Choroid plexus epithelial cell (primary cell): ENCODE measurements around the gene PLG.
"Not testable (repeated sequence)": the region's sequence is repeated elsewhere in the genome, so short reads cannot be mapped to it uniquely, and the experiment has no call there.

ENCODE experiments used
- DNase-seq: peaks from one replicate; pipeline ENCODE4 v3.0.0-alpha.2; 2010; ENCODE audit warnings: low read depth
- H3K4me3 ChIP-seq: 2 replicates; pipeline ENCODE4 v1.5.1; 2011; ENCODE audit warnings: low read depth, mild to moderate bottlenecking, control low read depth, low read length, moderate library complexity
- CTCF ChIP-seq: conservative IDR thresholded peaks from 2 replicates; pipeline ENCODE4 v1.5.1; 2011; ENCODE audit warnings: low read depth, mild to moderate bottlenecking, control low read depth, inconsistent platforms, low read length, moderate library complexity

The PLG gene

GRCh38 chr6:160678230-160678629, 23.8 kb upstream of the PLG start:
- no peak overlapping the region for H3K4me3 ChIP-seq
- no peak for TF ChIP-seq CTCF
- DNase-seq: no peak

- TF ChIP-seq CTCF: no peak
- no peak overlapping the region for H3K4me3 ChIP-seq
- no peak for DNase-seq
Observed at GRCh38 chr6:160678744-160679401, 23.2 kb upstream of the PLG start.

GRCh38 chr6:160679402-160679769, 22.7 kb upstream of the PLG start:
- TF ChIP-seq CTCF: no peak
- no peak overlapping the region for H3K4me3 ChIP-seq
- DNase-seq: no peak

GRCh38 chr6:160685101-160685761, 16.8 kb upstream of the PLG start:
- DNase-seq, H3K4me3 ChIP-seq: not testable (repeated sequence)

- TF ChIP-seq CTCF: no peak
- no peak overlapping the region for H3K4me3 ChIP-seq
- DNase-seq: no peak
Observed at GRCh38 chr6:160685762-160686450, 16.1 kb upstream of the PLG start.

- no peak overlapping the region for H3K4me3 ChIP-seq
- no peak for DNase-seq
- no peak for TF ChIP-seq CTCF
Observed at GRCh38 chr6:160690458-160690857, 11.6 kb upstream of the PLG start.

GRCh38 chr6:160691617-160692016, 10.4 kb upstream of the PLG start:
- H3K4me3 ChIP-seq: no peak overlapping the region
- DNase-seq: no peak
- TF ChIP-seq CTCF: no peak
